ENCODE data around the gene CCDC9.
"Not testable (repeated sequence)": the region's sequence is repeated elsewhere in the genome, so short reads cannot be mapped to it uniquely, and the experiment has no call there.

CCDC9 gene

GRCh38 chr19:47256693-47257410 lies 527 bp downstream of the CCDC9 start:
- TF ChIP-seq CTCF (IDR thresholded peaks at IDR 0.05; ENCODE audit: low read depth, low read length, missing control alignments) = no peak
- H3K4me3 ChIP-seq (ENCODE audit: low read depth, low read length) = peak overlapping the region; percentile 76
- peak; percentile 93 for DNase-seq (ENCODE audit: low read depth)

DNA sequence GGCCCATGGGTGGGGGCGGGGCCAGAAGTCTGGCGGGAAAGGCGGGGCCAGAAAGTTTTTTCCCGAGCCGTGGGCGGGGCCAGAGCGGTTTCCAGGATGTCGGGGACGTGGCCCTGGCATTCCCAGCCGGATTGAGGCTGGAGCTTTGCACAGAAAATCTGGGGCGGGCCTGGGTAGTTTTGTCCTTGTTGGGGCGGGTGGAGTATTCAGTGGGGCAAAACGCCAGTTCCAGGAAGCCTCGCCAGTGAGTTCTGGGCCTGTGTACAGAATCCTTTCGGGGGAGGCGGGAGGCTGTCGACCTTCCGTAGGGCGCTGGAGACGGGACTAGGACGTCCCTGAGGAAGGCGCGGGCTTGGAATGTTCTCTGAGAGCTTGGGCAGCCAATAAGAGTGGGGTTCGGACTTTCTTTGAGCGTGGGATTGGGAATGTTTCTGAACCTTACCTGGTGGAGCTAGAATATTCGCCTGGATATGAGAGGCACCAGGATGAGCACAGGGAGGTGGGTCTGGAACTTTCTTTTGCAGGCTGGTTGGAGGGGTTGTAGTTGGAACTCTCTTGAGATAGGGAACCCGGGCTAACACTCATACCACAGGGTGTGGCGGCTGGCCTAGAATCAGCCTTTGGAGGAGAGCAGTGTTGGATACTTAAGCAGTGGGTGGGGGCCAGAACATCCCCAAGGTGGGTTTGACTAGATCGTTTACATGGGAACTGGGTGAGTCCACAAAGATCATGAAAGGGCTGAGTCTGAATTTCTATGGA lies 1.3 kb downstream of the CCDC9 start:
- TF ChIP-seq CTCF (IDR thresholded peaks at IDR 0.05; ENCODE audit: low read depth, low read length, missing control alignments) = no peak
- peak overlapping the region; percentile 68 for H3K4me3 ChIP-seq (ENCODE audit: low read depth, low read length)
- DNase-seq (ENCODE audit: low read depth) = no peak

DNA sequence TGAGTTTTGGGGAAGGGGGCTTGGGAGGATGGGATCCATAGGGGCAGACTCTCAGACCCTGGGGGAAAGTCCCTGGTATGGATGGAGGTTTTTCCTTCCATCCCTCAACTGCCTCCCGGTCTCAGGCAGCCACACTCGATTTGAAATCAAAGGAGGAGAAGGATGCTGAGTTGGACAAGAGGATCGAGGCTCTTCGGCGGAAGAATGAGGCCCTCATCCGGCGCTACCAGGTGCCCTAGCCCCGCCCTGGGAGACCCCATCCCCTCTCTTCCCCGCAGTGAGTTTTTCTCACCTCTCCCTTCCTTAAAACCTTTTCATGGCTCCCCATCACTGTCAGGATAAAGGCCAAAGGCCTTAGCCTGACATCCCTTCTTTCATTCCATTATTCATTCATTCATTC lies 2.1 kb downstream of the CCDC9 start:
- H3K4me3 ChIP-seq (ENCODE audit: low read depth, low read length) = peak overlapping the region; percentile 68; the same call in 1 of the 2 replicates
- TF ChIP-seq CTCF (IDR thresholded peaks at IDR 0.05; ENCODE audit: low read depth, low read length, missing control alignments) = no peak
- no peak for DNase-seq (ENCODE audit: low read depth)

DNA sequence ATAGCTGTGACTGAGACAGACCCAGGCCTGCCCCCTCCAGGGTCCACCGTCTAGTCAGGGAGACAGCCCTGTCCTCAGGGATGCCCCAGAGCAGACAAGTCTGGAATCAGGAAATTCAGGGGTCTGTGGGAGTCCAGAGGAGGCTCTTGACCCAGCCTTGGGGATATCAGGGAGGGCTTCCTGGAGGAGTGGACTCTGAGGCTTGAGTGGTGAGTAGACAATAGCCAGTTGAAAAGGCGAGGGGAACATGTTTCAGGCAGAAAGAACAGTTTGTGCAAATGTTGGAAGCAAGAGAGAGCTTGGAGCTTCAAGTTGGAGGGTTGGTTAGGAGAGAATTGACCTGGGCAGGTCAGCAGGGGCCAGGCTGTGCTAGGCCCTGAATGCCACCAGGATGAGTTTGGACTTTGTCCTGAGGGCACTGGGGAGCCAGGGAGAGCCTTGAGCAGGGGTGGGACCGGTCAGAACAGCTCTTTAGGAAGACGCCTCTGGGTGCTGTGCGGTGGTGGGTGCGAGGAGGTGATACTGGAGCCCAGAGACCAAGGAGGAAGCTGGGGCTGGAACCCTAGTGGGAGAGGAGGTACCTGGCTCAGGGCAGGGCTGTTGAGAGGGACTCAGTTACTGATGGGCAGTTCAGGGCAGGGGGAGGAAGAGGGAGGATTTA lies 2.7 kb downstream of the CCDC9 start:
- no peak overlapping the region for H3K4me3 ChIP-seq (ENCODE audit: low read depth, low read length)
- TF ChIP-seq CTCF (IDR thresholded peaks at IDR 0.05; ENCODE audit: low read depth, low read length, missing control alignments) = no peak
- DNase-seq (ENCODE audit: low read depth) = no peak

DNA sequence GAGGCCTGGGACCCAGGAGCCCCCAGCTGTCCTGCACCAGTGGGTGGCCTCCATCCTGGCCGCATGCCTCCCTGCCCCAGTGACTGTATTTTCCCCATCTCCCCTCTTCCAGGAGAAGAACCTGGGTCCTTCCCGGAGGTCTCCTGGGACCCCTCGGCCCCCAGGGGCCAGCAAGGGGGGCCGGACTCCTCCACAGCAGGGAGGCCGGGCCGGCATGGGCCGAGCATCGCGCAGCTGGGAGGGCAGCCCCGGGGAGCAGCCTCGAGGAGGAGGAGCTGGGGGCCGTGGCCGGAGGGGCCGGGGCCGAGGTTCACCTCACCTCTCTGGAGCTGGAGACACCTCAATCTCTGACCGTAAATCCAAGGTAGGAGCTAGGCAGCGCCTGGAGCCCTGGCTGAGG lies 4.2 kb downstream of the CCDC9 start:
- no peak overlapping the region for H3K4me3 ChIP-seq (ENCODE audit: low read depth, low read length)
- no peak for DNase-seq (ENCODE audit: low read depth)
- no peak for TF ChIP-seq CTCF (IDR thresholded peaks at IDR 0.05; ENCODE audit: low read depth, low read length, missing control alignments)

- H3K4me3 ChIP-seq (ENCODE audit: low read depth, low read length) = not testable (repeated sequence)
- peak; percentile 94 for DNase-seq (ENCODE audit: low read depth)
Measured at GRCh38 chr19:47261946-47262793, 5.8 kb downstream of the CCDC9 start.

- no peak overlapping the region for H3K4me3 ChIP-seq (ENCODE audit: low read depth, low read length)
- DNase-seq (ENCODE audit: low read depth) = no peak
- TF ChIP-seq CTCF (IDR thresholded peaks at IDR 0.05; ENCODE audit: low read depth, low read length, missing control alignments) = no peak
Measured at GRCh38 chr19:47264629-47265028, 8.3 kb downstream of the CCDC9 start.
